B cell (primary cell): ENCODE data around the gene TAS2R8. TPM values are rescaled to one million over a fixed set of nuclear protein-coding genes. Genes with fewer than 3 reads are reported as not detected.

ENCODE experiments used
- ATAC-seq: fragments of 200-7000 bp; cut with Tn5 transposase; one replicate; pipeline ENCODE4 v1.10.0; 2021; ENCODE audit warnings: low read depth, mild to moderate bottlenecking, moderate number of reproducible peaks, moderate library complexity
- CTCF ChIA-PET: fragments of 350-600 bp; sonication (Branson Sonifier 250); formaldehyde crosslinking; loops from one replicate; lab custom pipeline; 2021; ENCODE audit warnings: antibody characterized with exemption, inconsistent platforms; lab: Charles Lee
- POLR2A ChIA-PET: fragments of 350-600 bp; sonication (Branson Sonifier 250); formaldehyde crosslinking; loops from one replicate; lab custom pipeline; 2021; ENCODE audit warnings: antibody characterized with exemption; lab: Charles Lee
- DNase-seq: peaks from one replicate; pipeline ENCODE4 v3.0.0; 2013
- H2AFZ ChIP-seq: 2 replicates; pipeline ENCODE4 v1.6.1; 2012; ENCODE audit warnings: mild to moderate bottlenecking, low read depth, low read length; ENCODE audit not compliant: insufficient read depth, poor library complexity, severe bottlenecking
- H3K27ac ChIP-seq, 2 donors: 1 replicate in 1 of 2; 2 replicates in 1 of 2; pipeline ENCODE4 v1.5.1; 2012 to 2013; ENCODE audit warnings: low read length in 2 of 2, mild to moderate bottlenecking in 2 of 2, moderate library complexity in 1 of 2
- H3K27me3 ChIP-seq, 4 experiments: fragments of 200-600 bp in 1 of 4; sonication (generic) in 1 of 4; replicated peaks in 1 of 4; 1 replicate in 2 of 4; 2 replicates in 2 of 4; pipeline versions ENCODE4 v1.6.1 to v1.7.0; 2013 to 2016; ENCODE audit warnings: low read length in 3 of 4, mild to moderate bottlenecking in 2 of 4, mixed read lengths in 1 of 4, moderate library complexity in 1 of 4; ENCODE audit not compliant: insufficient read depth in 4 of 4, control insufficient read depth in 3 of 4; ENCODE audit errors: control extremely low read depth in 1 of 4
- H3K36me3 ChIP-seq, 2 experiments: replicated peaks in 1 of 2; 1 replicate in 1 of 2; 2 replicates in 1 of 2; pipeline versions ENCODE4 v1.6.1 to v1.7.1; 2013; ENCODE audit warnings: low read length in 1 of 2; ENCODE audit not compliant: insufficient read depth in 2 of 2, control insufficient read depth in 1 of 2; ENCODE audit errors: control extremely low read depth in 1 of 2, extremely low read depth in 1 of 2
- H3K4me1 ChIP-seq, 2 donors: fragments of 200-600 bp in 1 of 2; sonication (generic) in 1 of 2; 1 replicate in 1 of 2; 2 replicates in 1 of 2; pipeline versions ENCODE4 v1.5.1 to v1.6.1; 2013 to 2017; ENCODE audit warnings: low read length in 2 of 2; ENCODE audit not compliant: control insufficient read depth in 2 of 2, insufficient read depth in 2 of 2
- H3K4me2 ChIP-seq: replicated peaks from 2 replicates; pipeline ENCODE3; 2012; ENCODE audit warnings: mild to moderate bottlenecking, low read depth, low read length; ENCODE audit not compliant: poor library complexity, severe bottlenecking
- H3K4me3 ChIP-seq, 5 experiments: fragments of 200-600 bp in 1 of 5; sonication (generic) in 1 of 5; 1 replicate in 3 of 5; 2 replicates in 2 of 5; pipeline versions ENCODE4 v1.5.1 to v1.7.0; 2011 to 2016; ENCODE audit warnings: low read length in 4 of 5, mild to moderate bottlenecking in 4 of 5, low read depth in 2 of 5, control low read depth in 1 of 5, moderate library complexity in 1 of 5; ENCODE audit not compliant: insufficient read depth in 1 of 5; ENCODE audit errors: control extremely low read depth in 1 of 5, extremely low read depth in 1 of 5
- H3K79me2 ChIP-seq: fragments of 200-600 bp; sonication (generic); one replicate; pipeline ENCODE4 v1.6.0; 2016; ENCODE audit warnings: low read length; ENCODE audit not compliant: control insufficient read depth, insufficient read depth
- H3K9ac ChIP-seq: fragments of 200-600 bp; sonication (generic); 2 replicates; pipeline ENCODE4 v1.6.1; 2017; ENCODE audit warnings: mild to moderate bottlenecking, low read length, moderate library complexity
- H3K9me3 ChIP-seq, 3 donors: one replicate each; pipeline versions ENCODE4 v1.6.1 to v1.7.1; 2013; ENCODE audit warnings: low read length in 2 of 3; ENCODE audit not compliant: control insufficient read depth in 2 of 3, insufficient read depth in 1 of 3; ENCODE audit errors: control extremely low read depth in 1 of 3
- H4K20me1 ChIP-seq: 2 replicates; pipeline ENCODE4 v1.6.0; 2012; ENCODE audit warnings: mild to moderate bottlenecking, low read length; ENCODE audit not compliant: insufficient read depth, control insufficient read depth, poor library complexity, severe bottlenecking
- H3K27ac Mint-ChIP-seq: one replicate; pipeline ENCODE4 v1.8.0; 2021; ENCODE audit warnings: mixed read lengths
- H3K27me3 Mint-ChIP-seq: one replicate; pipeline ENCODE4 v1.8.0; 2021; ENCODE audit warnings: mixed read lengths
- H3K4me1 Mint-ChIP-seq: one replicate; pipeline ENCODE4 v1.8.0; 2021; ENCODE audit warnings: mixed read lengths
- H3K4me3 Mint-ChIP-seq: one replicate; pipeline ENCODE4 v1.8.0; 2021; ENCODE audit warnings: mixed read lengths
- H3K9me3 Mint-ChIP-seq: one replicate; pipeline ENCODE4 v1.8.0; 2022; ENCODE audit warnings: mixed read lengths; ENCODE audit not compliant: insufficient read depth
- EZH2 ChIP-seq: IDR thresholded peaks from 2 replicates; pipeline ENCODE4 v1.6.1; 2012; ENCODE audit warnings: borderline replicate concordance, low read depth, mild to moderate bottlenecking, moderate library complexity, low read length; ENCODE audit not compliant: insufficient read depth, poor library complexity, severe bottlenecking
- WGBS: methylation state at CpG from one replicate; pipeline ENCODE4 v1.1.5; 2013; ENCODE audit warnings: missing lambda C conversion rate; ENCODE audit not compliant: insufficient coverage; 5-methylcytosine and 5-hydroxymethylcytosine counted together
- intact Hi-C: fragments of 100-400 bp; cut with micrococcal nuclease; formaldehyde crosslinking; loops from one replicate; pipeline ENCODE4 v1.10.0; 2022
- polyA plus RNA-seq: library from polyadenylated mRNA; depleted of rRNA; stranded (reverse); fragments of >200 nt; gene quantifications from 2 replicates; pipeline ENCODE4 v1.2.3, GENCODE V29; 2012
- small RNA-seq: library from RNA; depleted of rRNA; stranded (forward); fragments of <200 nt; gene quantifications from one replicate; pipeline ENCODE3, GENCODE V24; 2012; ENCODE audit warnings: low replicate concordance, low read depth; ENCODE audit not compliant: insufficient read length
- total RNA-seq, 2 donors: library from RNA; stranded (reverse); fragments of 120-200 nt in 1 of 2; gene quantifications; 1 replicate in 1 of 2; 2 replicates in 1 of 2; pipeline versions ENCODE4 v1.2.3 to v1.2.4, GENCODE V29; 2013 to 2022
- TF ChIP-seq, protein P1 (sequence below): fragments of 200-600 bp; IDR thresholded peaks from one replicate; pipeline ENCODE4 v1.8.0; 2022; ENCODE audit warnings: antibody characterized with exemption, mild to moderate bottlenecking

TAS2R8 gene
- total and polyA plus RNA-seq, 2 donors (not counting 1 experiment from before 2014, with no cell fraction given): not detected

DNA sequence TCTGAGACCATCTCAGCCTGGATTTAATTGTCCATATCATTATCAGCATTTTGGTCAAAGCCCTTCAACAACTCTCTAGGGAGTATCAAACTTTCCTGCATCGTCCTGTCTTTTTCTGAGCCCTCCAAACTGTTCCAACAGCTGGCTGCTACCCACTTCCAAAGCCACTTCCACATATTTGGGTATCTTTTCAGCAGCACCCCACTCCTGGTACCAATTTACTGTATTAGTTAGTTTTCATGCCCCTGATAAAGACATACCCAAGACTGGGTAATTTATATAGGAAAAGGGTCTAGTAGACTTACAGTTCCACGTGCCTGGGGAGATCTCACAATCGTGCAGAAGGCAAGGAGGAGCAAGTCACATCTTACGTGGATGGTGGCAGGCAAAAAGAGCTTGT, 50.9 kb downstream of the TAS2R8 start:
- H3K9me3 Mint-ChIP-seq: peaks cover 11% of the 10 kb centered on the region
- WGBS: 82% methylated on average over 3 of the region's 4 CpGs
- ChIA-PET CTCF (no interaction called here), POLR2A (no interaction called here)
- no peak for TF ChIP-seq EZH2
- TF ChIP-seq, protein P1, sequence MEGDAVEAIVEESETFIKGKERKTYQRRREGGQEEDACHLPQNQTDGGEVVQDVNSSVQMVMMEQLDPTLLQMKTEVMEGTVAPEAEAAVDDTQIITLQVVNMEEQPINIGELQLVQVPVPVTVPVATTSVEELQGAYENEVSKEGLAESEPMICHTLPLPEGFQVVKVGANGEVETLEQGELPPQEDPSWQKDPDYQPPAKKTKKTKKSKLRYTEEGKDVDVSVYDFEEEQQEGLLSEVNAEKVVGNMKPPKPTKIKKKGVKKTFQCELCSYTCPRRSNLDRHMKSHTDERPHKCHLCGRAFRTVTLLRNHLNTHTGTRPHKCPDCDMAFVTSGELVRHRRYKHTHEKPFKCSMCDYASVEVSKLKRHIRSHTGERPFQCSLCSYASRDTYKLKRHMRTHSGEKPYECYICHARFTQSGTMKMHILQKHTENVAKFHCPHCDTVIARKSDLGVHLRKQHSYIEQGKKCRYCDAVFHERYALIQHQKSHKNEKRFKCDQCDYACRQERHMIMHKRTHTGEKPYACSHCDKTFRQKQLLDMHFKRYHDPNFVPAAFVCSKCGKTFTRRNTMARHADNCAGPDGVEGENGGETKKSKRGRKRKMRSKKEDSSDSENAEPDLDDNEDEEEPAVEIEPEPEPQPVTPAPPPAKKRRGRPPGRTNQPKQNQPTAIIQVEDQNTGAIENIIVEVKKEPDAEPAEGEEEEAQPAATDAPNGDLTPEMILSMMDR: no peak
- peaks cover 34% of the 10 kb centered on the region for H3K27me3 Mint-ChIP-seq
- no peak overlapping the region for H3K27ac Mint-ChIP-seq
- Histone ChIP-seq H3K9ac (no peak overlapping the region), H4K20me1 (no peaks in the 10 kb centered on the region), H2AFZ (no peak overlapping the region), H3K27me3 (peaks cover 0 to 14% (median 1%) of the 10 kb centered on the region in 4 experiments), H3K4me1 (no peaks in the 10 kb centered on the region), H3K4me3 (no peak overlapping the region), H3K36me3 (no peaks in the 10 kb centered on the region), H3K27ac (no peak overlapping the region), H3K4me2 (no peak overlapping the region), H3K79me2 (no peaks in the 10 kb centered on the region), H3K9me3 (peaks cover 0 to 15% (median 13%) of the 10 kb centered on the region in 3 donors)
- H3K4me3 Mint-ChIP-seq: no peak overlapping the region
- DNase-seq (no peak), ATAC-seq (no peak)
- intact Hi-C loops: no loop called here
- no peaks in the 10 kb centered on the region for H3K4me1 Mint-ChIP-seq

Small RNA genes within 50 kb of the gene (small RNA-seq; reads per million reads assigned to genes)
- gene PRR4: not detected

Other genes starting within 250 kb of the TAS2R8 start
- 16.0 and 19.1 TPM in 2 replicates for gene MAGOHB, start 193.7 kb downstream of the TAS2R8 start, total RNA-seq
- gene MAGOHB, start 193.7 kb downstream of the TAS2R8 start, polyA plus RNA-seq: 8.1 and 13.1 TPM in 2 replicates
- gene STYK1, start 133.2 kb downstream of the TAS2R8 start, total RNA-seq: not detected in 2 replicates
- not detected in 2 replicates for gene STYK1, start 133.2 kb downstream of the TAS2R8 start, polyA plus RNA-seq
- gene YBX3, start 84.0 kb downstream of the TAS2R8 start, total RNA-seq: 60.8 and 62.6 TPM in 2 replicates
- 191 and 365 TPM in 2 replicates for gene YBX3, start 84.0 kb downstream of the TAS2R8 start, polyA plus RNA-seq
- not detected in 2 replicates for gene TAS2R7, start 4.7 kb downstream of the TAS2R8 start, total RNA-seq
- gene TAS2R7, start 4.7 kb downstream of the TAS2R8 start, polyA plus RNA-seq: not detected in 2 replicates
- gene TAS2R9, start 2.9 kb upstream of the TAS2R8 start, total RNA-seq: not detected in 2 replicates
- gene TAS2R9, start 2.9 kb upstream of the TAS2R8 start, polyA plus RNA-seq: not detected in 2 replicates
- 0.27 and 1.2 TPM in 2 replicates for gene TAS2R10, start 19.1 kb upstream of the TAS2R8 start, total RNA-seq
- gene TAS2R10, start 19.1 kb upstream of the TAS2R8 start, polyA plus RNA-seq: not detected in 2 replicates
- 1.0 and 1.9 TPM in 2 replicates for gene PRR4, start 42.2 kb upstream of the TAS2R8 start, total RNA-seq
- gene PRR4, start 42.2 kb upstream of the TAS2R8 start, polyA plus RNA-seq: 1.8 and 4.0 TPM in 2 replicates
- gene PRH1, start 77.0 kb upstream of the TAS2R8 start, total RNA-seq: 33.6 and 39.7 TPM in 2 replicates
- gene PRH1, start 77.0 kb upstream of the TAS2R8 start, polyA plus RNA-seq: 5.9 and 20.9 TPM in 2 replicates
- gene TAS2R13, start 102.3 kb upstream of the TAS2R8 start, total RNA-seq: 0.96 and 1.9 TPM in 2 replicates
- 0.06 TPM in 1 of 2 replicates, not detected in the other for gene TAS2R13, start 102.3 kb upstream of the TAS2R8 start, polyA plus RNA-seq
- not detected in 2 replicates for gene PRH2, start 122.0 kb upstream of the TAS2R8 start, total RNA-seq
- gene PRH2, start 122.0 kb upstream of the TAS2R8 start, polyA plus RNA-seq: 0.89 and 2.6 TPM in 2 replicates
- 1.4 and 3.4 TPM in 2 replicates for gene TAS2R14, start 132.0 kb upstream of the TAS2R8 start, total RNA-seq
- gene TAS2R14, start 132.0 kb upstream of the TAS2R8 start, polyA plus RNA-seq: 2.8 and 4.3 TPM in 2 replicates
- gene TAS2R50, start 179.6 kb upstream of the TAS2R8 start, total RNA-seq: 1.9 and 2.0 TPM in 2 replicates
- gene TAS2R50, start 179.6 kb upstream of the TAS2R8 start, polyA plus RNA-seq: 0.28 and 0.46 TPM in 2 replicates
- gene TAS2R20, start 191.0 kb upstream of the TAS2R8 start, total RNA-seq: 3.4 and 4.0 TPM in 2 replicates
- 1.0 and 1.7 TPM in 2 replicates for gene TAS2R20, start 191.0 kb upstream of the TAS2R8 start, polyA plus RNA-seq
- 3.6 and 5.7 TPM in 2 replicates for gene TAS2R19, start 215.3 kb upstream of the TAS2R8 start, total RNA-seq
- 0.34 and 0.42 TPM in 2 replicates for gene TAS2R19, start 215.3 kb upstream of the TAS2R8 start, polyA plus RNA-seq
- gene TAS2R31, start 224.1 kb upstream of the TAS2R8 start, total RNA-seq: 5.0 and 5.7 TPM in 2 replicates
- gene TAS2R31, start 224.1 kb upstream of the TAS2R8 start, polyA plus RNA-seq: 0.63 and 0.86 TPM in 2 replicates